Kidney epithelial cell (primary cell): ENCODE data around the gene SUCLG2. TPM values are rescaled to one million over a fixed set of nuclear protein-coding genes. Genes with fewer than 3 reads are reported as not detected.

ENCODE experiments used
- DNase-seq: peaks from one replicate; pipeline ENCODE4 v3.0.0-alpha.2; 2010; ENCODE audit warnings: low read depth
- H3K27me3 ChIP-seq: 2 replicates; pipeline ENCODE4 v1.6.0; 2011; ENCODE audit warnings: low read length; ENCODE audit not compliant: control insufficient read depth, insufficient read depth
- H3K36me3 ChIP-seq: 2 replicates; pipeline ENCODE4 v1.5.1; 2011; ENCODE audit warnings: low read length; ENCODE audit not compliant: control insufficient read depth, insufficient read depth
- H3K4me3 ChIP-seq: 2 replicates; pipeline ENCODE4 v1.5.1; 2011; ENCODE audit warnings: low read depth, mild to moderate bottlenecking, control low read depth, low read length
- CTCF ChIP-seq: IDR thresholded peaks from 2 replicates; pipeline ENCODE4 v1.5.1; 2011; ENCODE audit warnings: mild to moderate bottlenecking, moderate library complexity, low read length, control low read depth, inconsistent platforms; ENCODE audit not compliant: insufficient read depth, poor library complexity, severe bottlenecking
- total RNA-seq: library from RNA; depleted of rRNA; stranded (reverse); fragments of >200 nt; gene quantifications from 2 replicates; pipeline ENCODE4 v1.2.3, GENCODE V29; 2015

SUCLG2 gene
- total RNA-seq, 1 donor from 2014 or later: 38.1 TPM

GRCh38 chr3:67564008-67564407, 90.4 kb downstream of the SUCLG2 start:
- no peak for TF ChIP-seq CTCF
- H3K27me3 ChIP-seq: no peaks in the 10 kb centered on the region
- H3K4me3 ChIP-seq: no peak overlapping the region
- H3K36me3 ChIP-seq: no peaks in the 10 kb centered on the region
- no peak for DNase-seq

GRCh38 chr3:67561667-67562394, 92.6 kb downstream of the SUCLG2 start:
- H3K27me3 ChIP-seq: no peaks in the 10 kb centered on the region
- H3K36me3 ChIP-seq: no peaks in the 10 kb centered on the region
- no peak overlapping the region for H3K4me3 ChIP-seq
- TF ChIP-seq CTCF: no peak
- DNase-seq: no peak

DNA sequence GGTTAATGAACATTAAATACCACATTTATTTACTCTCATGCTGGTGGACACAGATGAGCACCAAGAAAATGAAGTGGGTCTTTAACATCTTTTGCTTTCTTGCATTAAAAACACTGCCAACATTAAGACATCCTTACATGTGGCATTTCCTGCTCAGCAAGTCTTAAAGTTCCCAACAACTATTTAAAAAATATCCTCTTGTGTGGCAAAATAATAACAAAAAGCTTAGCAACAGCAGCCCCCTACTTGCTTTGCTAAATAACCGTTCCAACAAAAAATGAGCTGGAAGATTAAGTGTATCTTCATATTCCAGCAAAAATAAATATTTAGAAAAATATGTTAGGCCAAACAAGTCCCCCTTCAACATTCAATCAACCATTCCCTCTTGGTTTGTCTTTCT, 93.1 kb downstream of the SUCLG2 start:
- no peak for TF ChIP-seq CTCF
- no peak for DNase-seq
- Histone ChIP-seq H3K36me3 (no peaks in the 10 kb centered on the region), H3K4me3 (no peak overlapping the region), H3K27me3 (no peaks in the 10 kb centered on the region)

GRCh38 chr3:67559029-67559605, 95.3 kb downstream of the SUCLG2 start:
- no peak for TF ChIP-seq CTCF
- Histone ChIP-seq H3K36me3 (no peaks in the 10 kb centered on the region), H3K27me3 (no peaks in the 10 kb centered on the region), H3K4me3 (no peak overlapping the region)
- DNase-seq: no peak

GRCh38 chr3:67558426-67558825, 96.0 kb downstream of the SUCLG2 start:
- H3K36me3 ChIP-seq: no peaks in the 10 kb centered on the region
- no peak overlapping the region for H3K4me3 ChIP-seq
- TF ChIP-seq CTCF: no peak
- no peaks in the 10 kb centered on the region for H3K27me3 ChIP-seq
- no peak for DNase-seq
